GM10266 (cell line): ENCODE measurements around the gene RAE1.

Source experiments
- DNase-seq: peaks from one replicate; pipeline ENCODE4 v3.0.0; 2012; ENCODE audit errors: extremely low spot score
- CTCF ChIP-seq: IDR thresholded peaks from 2 replicates; pipeline ENCODE4 v1.5.1; 2012; ENCODE audit warnings: mild to moderate bottlenecking, low read depth; ENCODE audit not compliant: control insufficient read depth, insufficient read depth; ENCODE audit errors: missing control alignments

The RAE1 gene

GRCh38 chr20:57395111-57395966 lies 44.3 kb downstream of the RAE1 start:
- DNase-seq = no peak
- no peak for TF ChIP-seq CTCF

- no peak for DNase-seq
These were observed 45.3 kb downstream of the RAE1 start for GRCh38 chr20:57396212-57396983.

GRCh38 chr20:57396984-57397692 lies 46.1 kb downstream of the RAE1 start:
- no peak for TF ChIP-seq CTCF
- no peak for DNase-seq

More at GRCh38 chr20:57396212-57396983, 45.3 kb downstream of the RAE1 start:
- TF ChIP-seq CTCF = no peak

GRCh38 chr20:57397693-57398108 lies 46.6 kb downstream of the RAE1 start:
- TF ChIP-seq CTCF = no peak
- DNase-seq = no peak

- peak; percentile 82 for DNase-seq
- no peak for TF ChIP-seq CTCF
These were observed 47.3 kb downstream of the RAE1 start for GRCh38 chr20:57398231-57398821.

- TF ChIP-seq CTCF = no peak
- DNase-seq = no peak
These were observed 48.0 kb downstream of the RAE1 start for GRCh38 chr20:57398901-57399535.
